Subcutaneous adipose tissue (tissue), 4 donors: ENCODE data around the gene ETFA. TPM values are rescaled to one million over a fixed set of nuclear protein-coding genes. Genes with fewer than 3 reads are reported as not detected.

Experiments used
- total RNA-seq, 4 donors: library from RNA; depleted of rRNA; stranded (reverse); fragments of >200 nt; gene quantifications; one replicate each; pipeline ENCODE4 v1.1.0, GENCODE V29; 2016
- TF ChIP-seq, protein P1 (sequence below): fragments of 450-650 bp; IDR thresholded peaks from one replicate; pipeline ENCODE4 v1.5.1; 2016; ENCODE audit warnings: low read depth, mild to moderate bottlenecking, control low read depth, antibody characterized with exemption, moderate library complexity

ETFA gene
- total RNA-seq, 4 donors from 2014 or later: 148 to 186 (median 157) TPM

DNA sequence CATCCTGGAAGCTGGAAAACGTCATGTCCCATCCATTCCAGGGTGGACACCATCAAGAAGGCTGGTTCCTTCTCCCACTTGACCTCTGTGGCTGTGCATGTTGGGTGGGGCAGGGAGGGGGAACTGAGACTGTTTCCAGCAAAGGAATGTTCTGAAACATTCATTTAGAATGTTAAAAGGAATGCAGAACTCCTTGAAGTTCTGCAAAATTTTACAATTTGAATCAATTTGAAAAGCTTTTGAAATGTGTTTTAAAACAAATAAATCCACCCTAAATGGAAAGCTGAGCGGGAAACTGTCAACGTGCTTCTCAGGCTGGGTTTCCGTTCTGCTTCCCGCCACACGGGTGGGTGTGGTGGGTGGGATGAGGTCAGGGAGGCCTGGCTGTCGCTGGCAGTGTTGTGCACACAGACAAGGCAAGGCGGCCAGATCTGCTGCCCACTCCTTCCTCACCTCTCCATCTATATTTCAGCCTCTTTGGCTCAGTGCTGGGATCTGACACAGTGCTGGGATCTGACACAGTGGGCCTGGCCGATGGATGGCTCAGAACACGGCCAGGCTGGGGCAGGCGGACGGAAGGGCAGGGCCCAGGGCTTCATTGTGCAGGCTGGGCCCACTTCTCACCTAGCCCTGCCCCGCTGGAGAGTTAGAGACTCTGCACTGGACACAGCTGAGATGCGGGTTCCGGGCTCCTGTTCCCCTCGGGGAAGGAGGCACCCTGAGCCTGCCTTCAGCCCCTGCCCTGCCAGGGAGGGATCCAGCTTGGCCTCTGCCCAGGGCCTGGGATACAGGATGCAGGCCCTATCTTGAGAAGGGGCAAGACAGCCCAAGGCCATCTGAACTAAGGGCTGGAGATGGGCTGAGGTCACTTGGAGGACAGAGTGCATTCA is 141.1 kb downstream of the ETFA start:
- TF ChIP-seq, protein P1, sequence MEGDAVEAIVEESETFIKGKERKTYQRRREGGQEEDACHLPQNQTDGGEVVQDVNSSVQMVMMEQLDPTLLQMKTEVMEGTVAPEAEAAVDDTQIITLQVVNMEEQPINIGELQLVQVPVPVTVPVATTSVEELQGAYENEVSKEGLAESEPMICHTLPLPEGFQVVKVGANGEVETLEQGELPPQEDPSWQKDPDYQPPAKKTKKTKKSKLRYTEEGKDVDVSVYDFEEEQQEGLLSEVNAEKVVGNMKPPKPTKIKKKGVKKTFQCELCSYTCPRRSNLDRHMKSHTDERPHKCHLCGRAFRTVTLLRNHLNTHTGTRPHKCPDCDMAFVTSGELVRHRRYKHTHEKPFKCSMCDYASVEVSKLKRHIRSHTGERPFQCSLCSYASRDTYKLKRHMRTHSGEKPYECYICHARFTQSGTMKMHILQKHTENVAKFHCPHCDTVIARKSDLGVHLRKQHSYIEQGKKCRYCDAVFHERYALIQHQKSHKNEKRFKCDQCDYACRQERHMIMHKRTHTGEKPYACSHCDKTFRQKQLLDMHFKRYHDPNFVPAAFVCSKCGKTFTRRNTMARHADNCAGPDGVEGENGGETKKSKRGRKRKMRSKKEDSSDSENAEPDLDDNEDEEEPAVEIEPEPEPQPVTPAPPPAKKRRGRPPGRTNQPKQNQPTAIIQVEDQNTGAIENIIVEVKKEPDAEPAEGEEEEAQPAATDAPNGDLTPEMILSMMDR: no peak

DNA sequence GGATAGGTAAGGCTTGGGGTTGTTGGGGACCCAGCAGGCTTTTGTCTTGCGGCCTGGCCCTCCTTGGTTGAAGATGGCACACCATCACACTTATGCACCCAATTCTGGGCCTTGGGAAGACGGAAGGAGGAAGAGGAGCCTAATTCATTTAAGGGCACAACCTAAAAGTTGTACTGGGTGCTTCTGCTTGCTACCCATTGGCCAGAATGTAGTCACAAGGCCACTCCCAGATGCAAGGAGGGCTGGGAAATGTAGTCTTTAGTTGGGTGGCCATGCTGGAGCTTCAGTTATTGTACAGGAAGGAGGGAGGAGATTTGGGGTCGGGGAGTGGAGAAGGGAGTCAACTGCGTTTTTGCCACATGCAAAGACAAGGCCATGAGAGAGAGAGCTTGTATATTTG is 142.3 kb downstream of the ETFA start:
- TF ChIP-seq, protein P1: no peak

DNA sequence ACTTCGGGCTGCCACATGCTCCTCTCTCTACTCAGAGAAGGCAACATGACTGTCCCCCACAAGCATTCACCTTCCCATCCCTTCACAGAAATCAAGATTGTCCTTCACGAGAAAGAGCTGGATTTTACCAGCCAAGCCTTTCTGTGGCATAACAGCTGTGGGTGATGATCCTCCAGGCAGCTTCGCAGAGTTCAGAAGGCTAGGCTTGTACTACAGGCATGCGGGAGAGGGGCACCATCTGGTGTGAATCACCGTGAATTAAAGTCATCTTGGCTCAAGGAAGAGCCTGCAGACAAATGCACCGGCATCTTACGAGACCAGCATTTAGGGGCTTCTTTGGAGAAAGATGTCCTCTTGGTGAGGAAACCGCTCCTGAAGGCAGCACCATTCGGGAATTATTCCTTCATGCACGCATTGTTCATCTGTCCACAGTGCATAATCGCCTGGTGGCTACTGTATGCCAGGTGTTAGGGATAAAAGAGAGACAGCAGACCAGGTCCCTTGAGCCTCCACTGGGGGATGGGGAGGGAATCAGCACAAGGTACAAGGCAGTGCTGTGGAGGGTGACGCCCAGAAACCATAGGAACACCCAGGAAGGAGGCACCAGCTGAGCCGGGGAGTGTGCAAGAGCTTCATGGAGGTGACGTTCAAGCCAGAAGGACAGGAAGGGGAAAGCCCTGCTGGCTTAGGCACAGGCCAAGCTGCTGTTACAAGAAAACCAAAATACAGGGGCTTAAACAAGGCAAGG is 142.9 kb downstream of the ETFA start:
- TF ChIP-seq, protein P1: no peak

DNA sequence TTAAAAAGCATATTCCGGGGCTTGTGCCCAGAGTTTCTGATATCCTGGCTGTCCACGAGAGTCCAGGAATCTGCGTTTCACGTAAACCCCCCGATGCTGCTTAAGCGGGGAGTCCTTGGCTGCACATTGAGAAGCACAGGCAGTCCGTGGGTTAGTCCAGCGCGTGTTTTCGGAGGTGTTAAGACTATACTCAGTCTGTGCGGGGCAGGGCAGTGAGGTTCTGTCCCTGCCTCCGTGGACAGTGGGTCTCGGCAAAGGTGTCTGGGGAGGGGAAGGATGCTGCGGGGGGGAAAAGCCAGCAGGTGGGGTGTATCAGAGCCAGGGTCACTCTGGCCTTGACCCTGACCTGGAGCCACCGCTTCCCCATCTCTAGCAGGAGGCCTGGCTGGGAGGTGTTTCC is 145.3 kb downstream of the ETFA start:
- TF ChIP-seq, protein P1: no peak

Other genes starting within 250 kb of the ETFA start
- gene ISL2, start 25.3 kb upstream of the ETFA start, total RNA-seq: not detected